ENCODE measurements around the gene ZNF827.

GRCh38 chr4:145882604-145883003, 56.0 kb downstream of the ZNF827 start:
- no peak for TF ChIP-seq ZNF384 (IDR thresholded peaks at IDR 0.05)
- TF ChIP-seq SP1 (IDR thresholded peaks at IDR 0.05), result no peak
- TF ChIP-seq PKNOX1 (IDR thresholded peaks at IDR 0.05), result no peak
- TF ChIP-seq FOXA1 (IDR thresholded peaks at IDR 0.05), result no peak
- TF ChIP-seq SUZ12 (IDR thresholded peaks at IDR 0.05), result no peak
- TF ChIP-seq L3MBTL2 (conservative IDR thresholded peaks at IDR 0.05), result no peak
- TF ChIP-seq FOXK2 (IDR thresholded peaks at IDR 0.05), result no peak

Data from HEK293T (cell line).